Activated CD8-positive, alpha-beta memory T cell treated with anti-CD3 and anti-CD28 coated beads for 48 hours (primary cell): Measurements from ENCODE around the gene SEMA4D.
"Not testable (repeated sequence)": the region's sequence is repeated elsewhere in the genome, so short reads cannot be mapped to it uniquely, and the experiment has no call there.

Experiments
- DNase-seq, 3 experiments: peaks; one replicate each; pipeline ENCODE4 v3.0.0-alpha.2; 2020; ENCODE audit warnings: low read depth in 2 of 3, low spot score in 2 of 3

SEMA4D gene

GRCh38 chr9:89482056-89482851, 15.7 kb downstream of the SEMA4D start:
- DNase-seq, result no peak

DNA sequence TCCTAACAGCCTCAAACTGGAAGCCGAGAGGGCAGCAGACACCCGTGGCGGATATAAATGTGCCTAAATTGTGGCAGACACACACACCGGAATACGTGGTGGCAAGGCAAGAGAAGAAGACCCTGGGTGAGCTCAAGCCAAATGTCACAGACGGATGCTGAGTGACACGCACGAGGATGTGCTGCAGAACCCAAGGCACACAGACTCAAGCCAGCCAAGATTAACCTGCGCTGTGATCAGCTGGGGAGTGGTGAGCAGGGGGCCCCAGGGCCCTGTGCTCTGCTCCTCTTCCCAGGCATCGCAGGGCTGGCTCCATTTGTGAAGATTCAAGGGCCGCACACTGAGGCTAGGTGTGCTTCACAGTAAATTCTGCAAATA, 16.4 kb downstream of the SEMA4D start:
- DNase-seq, result no peak

- no peak for DNase-seq
Measured at GRCh38 chr9:89480825-89481537, 16.9 kb downstream of the SEMA4D start.

GRCh38 chr9:89480372-89480771, 17.5 kb downstream of the SEMA4D start:
- DNase-seq, result not testable (repeated sequence)

- DNase-seq, result not testable (repeated sequence)
Measured at GRCh38 chr9:89479669-89480011, 18.3 kb downstream of the SEMA4D start.

DNA sequence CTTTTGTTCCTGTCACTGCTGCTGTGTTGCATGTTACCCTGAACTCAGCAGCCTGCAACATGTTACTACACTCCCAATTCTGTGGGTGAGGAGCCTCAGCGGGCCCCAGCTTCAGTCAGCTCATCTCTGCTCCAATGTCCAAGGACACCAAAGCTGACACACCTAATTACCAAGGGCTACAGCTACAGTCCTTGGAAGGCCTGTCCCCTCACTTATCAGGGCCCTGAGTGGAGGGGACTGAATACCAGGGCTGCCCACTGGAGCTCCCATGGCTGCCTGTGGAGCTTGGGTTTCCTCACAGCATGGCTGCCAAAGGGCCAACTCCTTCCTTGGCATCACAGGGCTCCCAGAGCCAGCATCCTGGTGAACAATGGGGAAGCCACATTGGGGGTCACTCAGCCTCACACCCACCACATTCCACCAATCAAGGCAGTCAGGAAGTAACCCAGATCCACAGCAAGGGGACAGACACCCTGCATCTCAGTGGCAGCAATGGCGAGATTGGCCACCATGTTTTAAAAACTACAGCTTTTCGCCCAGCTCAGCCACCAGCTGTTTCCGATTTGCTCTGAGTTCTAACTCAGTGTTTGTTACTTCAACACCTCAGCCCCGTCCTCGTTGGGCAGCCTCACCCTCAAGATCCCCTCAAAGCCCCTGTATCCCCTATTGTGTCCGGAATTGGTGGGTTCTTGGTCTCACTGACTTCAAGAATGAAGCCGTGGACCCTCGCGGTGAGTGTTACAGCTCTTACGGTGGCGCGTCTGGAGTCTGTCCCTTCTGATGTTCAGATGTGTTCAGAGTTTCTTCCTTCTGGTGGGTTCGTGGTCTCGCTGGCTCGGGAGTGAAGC, 18.9 kb downstream of the SEMA4D start:
- DNase-seq, result peak in 1 of 3 experiments; percentile 47

GRCh38 chr9:89477811-89478630, 19.9 kb downstream of the SEMA4D start:
- no peak for DNase-seq

DNA sequence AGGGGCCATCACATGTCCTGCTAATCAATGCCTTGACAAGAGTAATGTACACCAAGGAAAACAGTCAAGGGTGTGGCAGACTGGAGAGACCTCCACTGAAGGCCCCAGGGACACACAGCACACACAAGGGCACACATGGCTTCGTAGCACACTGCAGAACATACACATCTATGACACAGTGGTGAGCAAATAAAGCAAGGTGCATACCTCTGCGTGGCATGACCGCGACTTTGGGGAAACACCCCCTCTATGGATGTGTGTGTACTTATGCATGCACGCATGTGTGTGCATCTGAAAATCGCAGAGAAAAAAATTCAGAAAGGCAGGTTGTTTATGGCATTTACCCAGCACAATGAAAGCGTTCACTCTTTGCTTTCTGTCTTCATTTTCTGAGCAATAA, 20.5 kb downstream of the SEMA4D start:
- DNase-seq, result no peak

DNA sequence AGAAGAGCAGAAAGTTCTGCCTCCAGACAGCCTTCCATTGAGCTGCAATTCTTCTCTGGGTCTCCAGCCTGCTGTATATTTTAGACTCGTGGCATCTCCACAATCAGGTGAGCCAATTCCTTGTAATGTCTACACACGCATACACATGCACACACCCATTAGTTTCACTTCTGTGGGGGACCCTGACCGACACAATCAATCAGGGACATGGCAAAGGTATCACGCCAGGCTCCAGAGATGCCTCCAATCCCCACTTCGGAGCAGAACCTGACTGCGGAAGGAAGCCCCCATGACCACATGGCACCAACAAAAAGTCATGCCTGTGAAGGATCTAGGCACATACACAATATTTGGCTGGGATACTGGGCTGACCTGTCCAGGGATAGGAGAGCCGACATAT, 21.4 kb downstream of the SEMA4D start:
- no peak for DNase-seq

DNA sequence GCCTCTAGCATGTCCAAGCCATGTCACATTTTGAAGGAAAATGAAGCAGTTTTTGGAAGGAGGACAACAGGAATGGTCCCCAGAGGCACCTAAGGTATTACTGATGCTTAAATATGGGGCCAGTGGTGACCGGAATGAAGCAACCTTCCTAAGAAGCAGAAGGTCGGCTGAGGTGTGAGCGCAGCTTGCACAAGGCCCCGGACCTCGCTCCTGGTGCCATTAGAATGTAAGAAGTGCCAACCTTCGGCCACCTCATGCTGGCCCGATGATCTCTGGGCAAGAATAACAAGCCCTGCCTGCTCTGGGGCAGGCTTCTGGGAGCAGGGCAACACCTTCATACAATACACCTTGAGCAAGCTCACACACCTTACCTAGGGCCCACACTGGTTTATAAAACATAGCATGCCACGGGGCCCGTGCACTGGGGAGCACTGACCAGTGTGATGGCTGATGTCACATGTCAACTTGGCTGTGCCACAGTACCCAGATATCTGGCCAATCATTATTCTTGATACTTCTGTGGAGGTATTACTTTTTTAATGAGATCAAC, 21.9 kb downstream of the SEMA4D start:
- no peak for DNase-seq

GRCh38 chr9:89474939-89475338, 23.0 kb downstream of the SEMA4D start:
- DNase-seq, result no peak

DNA sequence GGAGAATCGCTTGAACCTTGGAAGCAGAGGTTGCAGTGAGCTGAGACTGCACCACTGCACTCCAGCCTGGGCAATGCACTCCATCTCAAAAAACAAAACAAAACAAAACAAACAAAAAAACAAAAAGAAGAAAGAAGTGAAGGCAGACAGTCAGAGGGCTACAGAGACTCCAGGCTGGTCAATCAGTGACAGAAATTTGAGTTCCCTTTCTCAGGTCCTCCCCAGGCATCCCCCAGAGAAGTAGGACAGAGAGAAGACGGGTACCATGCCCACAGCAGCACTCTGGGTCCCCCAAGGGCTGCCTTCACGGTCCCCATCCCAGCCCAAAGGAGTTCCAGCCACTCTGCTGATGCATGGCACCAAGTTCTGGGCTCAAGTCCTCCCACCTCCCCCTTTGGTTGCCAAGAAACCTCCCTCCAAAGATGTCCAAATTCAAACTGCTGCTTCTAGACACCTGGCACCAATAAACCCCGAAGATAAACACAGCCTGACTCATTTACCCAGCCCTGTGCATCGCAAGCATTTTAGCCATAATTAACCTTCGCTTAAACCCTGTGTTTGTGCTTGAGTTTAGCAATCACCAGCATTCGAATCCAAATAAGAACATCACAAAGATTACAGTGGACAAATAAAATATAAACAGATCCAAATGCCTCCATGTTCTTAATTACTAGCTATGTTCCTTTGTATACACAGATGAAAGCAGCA, 24.0 kb downstream of the SEMA4D start:
- no peak for DNase-seq

DNA sequence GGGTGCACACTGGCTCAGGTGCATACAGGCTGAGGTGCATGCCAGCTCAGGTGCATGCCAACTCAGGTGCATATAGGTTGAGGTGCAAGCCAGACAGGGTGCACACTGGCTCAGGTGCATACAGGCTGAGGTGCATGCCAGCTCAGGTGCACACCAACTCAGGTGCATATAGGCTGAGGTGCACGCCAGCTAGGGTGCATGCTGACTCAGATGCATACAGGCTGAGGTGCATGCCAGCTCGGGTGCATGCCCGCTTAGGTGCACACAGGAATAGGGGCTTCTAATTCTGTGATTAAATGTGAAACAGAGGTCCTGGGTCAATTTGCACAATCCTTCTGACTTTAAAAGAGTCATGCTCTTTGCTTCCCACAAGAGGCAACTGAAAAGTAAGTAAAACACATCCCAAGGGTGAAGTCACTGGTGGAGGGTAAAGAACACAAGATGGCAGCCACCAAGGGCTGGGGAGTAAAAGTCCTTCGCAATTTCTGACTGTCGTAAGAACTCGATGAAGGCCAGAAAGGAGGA, 26.1 kb downstream of the SEMA4D start:
- DNase-seq, result not testable (repeated sequence)

DNA sequence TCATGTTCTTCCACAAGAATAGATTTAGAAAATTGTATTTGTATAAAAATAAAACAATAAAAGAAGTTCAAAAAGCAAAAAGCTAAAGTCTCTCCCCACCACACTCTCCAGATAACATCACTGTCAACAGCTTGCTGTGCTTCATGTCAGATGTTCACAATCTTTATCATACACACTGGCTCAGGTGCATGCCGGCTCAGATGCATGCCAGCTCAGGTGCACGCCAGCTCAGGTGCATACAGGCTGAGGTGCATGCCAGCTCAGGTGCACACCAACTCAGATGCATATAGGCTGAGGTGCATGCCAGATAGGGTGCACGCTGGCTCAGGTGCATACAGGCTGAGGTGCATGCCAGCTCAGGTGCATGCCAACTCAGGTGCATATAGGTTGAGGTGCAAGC, 26.5 kb downstream of the SEMA4D start:
- DNase-seq, result no peak

GRCh38 chr9:89470224-89470839, 27.6 kb downstream of the SEMA4D start:
- no peak for DNase-seq

DNA sequence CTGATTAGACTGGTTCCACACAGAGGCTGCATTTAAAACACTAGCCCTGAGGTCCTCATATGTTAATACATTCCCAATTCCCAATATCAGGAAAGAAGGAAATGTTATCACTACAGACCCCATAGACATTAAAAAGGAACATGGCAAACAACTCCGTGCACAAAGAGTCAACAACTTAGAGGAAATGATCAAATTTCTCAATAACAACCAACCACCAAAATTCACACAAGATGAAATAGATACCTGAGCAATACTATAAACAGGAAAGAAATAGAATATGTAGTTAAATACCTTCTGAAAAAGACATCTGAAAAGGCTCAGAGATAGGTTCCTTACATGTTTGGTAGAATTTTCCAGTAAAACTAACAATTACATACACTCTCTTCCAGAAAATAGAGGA, 28.9 kb downstream of the SEMA4D start:
- no peak for DNase-seq

DNA sequence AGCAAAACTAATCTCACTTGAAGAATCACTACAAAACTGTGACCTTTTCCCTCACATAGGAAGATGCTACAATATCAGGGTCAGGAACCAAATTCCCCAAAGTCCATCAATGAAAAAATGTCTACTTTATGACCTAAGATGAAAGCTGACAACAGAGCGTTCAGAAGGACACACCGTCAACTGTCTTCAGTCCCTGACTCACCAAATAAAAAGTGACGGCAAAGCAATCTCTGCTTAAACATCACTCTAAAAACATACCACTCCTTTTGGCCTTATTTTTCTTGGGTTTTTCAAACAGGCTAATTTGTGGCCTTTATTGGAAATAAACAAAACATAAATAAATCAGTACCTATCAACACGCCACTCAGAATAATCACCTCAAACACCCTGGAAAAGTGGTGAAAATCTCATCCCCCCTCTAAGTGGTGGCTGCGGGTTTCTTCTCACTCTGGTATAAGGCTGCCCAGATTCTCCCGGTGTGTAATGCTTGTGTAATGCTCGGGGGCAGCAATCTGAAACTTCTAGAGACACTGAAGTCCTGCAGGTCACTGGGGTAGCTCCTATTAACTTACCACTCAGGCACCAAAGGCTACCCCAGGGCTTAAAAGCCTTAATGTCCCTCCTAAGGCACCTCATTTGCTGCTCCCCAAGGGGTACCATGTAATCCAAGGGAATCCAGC, 29.5 kb downstream of the SEMA4D start:
- DNase-seq, result no peak

DNA sequence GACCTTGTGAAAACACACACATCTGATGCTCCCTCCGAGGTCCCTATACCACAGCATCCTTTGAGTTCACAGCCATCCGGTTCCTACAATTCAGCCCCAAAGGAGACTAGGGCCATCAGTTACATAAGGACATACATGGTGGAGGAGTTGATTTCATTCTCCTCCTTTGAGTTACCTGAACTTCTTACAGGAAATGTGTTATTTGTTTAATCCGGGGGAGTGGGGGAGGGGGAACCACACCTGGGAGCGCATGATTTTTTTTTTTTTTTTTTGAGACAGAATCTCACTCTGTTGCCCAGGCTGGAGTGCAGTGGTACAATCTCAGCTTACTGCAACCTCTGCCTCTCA, 30.7 kb downstream of the SEMA4D start:
- no peak for DNase-seq
